HEK293T (cell line): ENCODE results near the gene KIRREL3.

Source experiments
- ARNT ChIP-seq: fragments of 450-650 bp; IDR thresholded peaks from 2 replicates; pipeline ENCODE4 v1.6.1; 2017; ENCODE audit warnings: mild to moderate bottlenecking
- CTBP1 ChIP-seq: fragments of 450-650 bp; IDR thresholded peaks from 2 replicates; pipeline ENCODE4 v1.6.1; 2016; ENCODE audit warnings: borderline replicate concordance
- FOXA1 ChIP-seq: fragments of 450-650 bp; IDR thresholded peaks from 2 replicates; pipeline ENCODE4 v1.6.1; 2016; ENCODE audit warnings: mild to moderate bottlenecking
- FOXK2 ChIP-seq: fragments of 450-650 bp; IDR thresholded peaks from 2 replicates; pipeline ENCODE4 v1.6.1; 2016; ENCODE audit warnings: mild to moderate bottlenecking
- FOXM1 ChIP-seq: fragments of 450-650 bp; IDR thresholded peaks from 2 replicates; pipeline ENCODE4 v1.6.1; 2017; ENCODE audit warnings: mild to moderate bottlenecking, borderline replicate concordance
- HDGF ChIP-seq: fragments of 450-650 bp; IDR thresholded peaks from 2 replicates; pipeline ENCODE4 v1.6.1; 2017; ENCODE audit warnings: antibody characterized with exemption, borderline replicate concordance
- LEF1 ChIP-seq: fragments of 450-650 bp; IDR thresholded peaks from 2 replicates; pipeline ENCODE4 v1.6.1; 2017; ENCODE audit warnings: mild to moderate bottlenecking, borderline replicate concordance
- NFRKB ChIP-seq: fragments of 450-650 bp; IDR thresholded peaks from 2 replicates; pipeline ENCODE4 v1.6.1; 2016; ENCODE audit warnings: mild to moderate bottlenecking, moderate library complexity
- SP1 ChIP-seq: fragments of 450-650 bp; IDR thresholded peaks from 2 replicates; pipeline ENCODE4 v1.6.1; 2017
- SUZ12 ChIP-seq: fragments of 450-650 bp; IDR thresholded peaks from 2 replicates; pipeline ENCODE4 v1.6.1; 2016; ENCODE audit warnings: mild to moderate bottlenecking
- TARDBP ChIP-seq: fragments of 450-650 bp; IDR thresholded peaks from 2 replicates; pipeline ENCODE4 v1.6.1; 2016
- ZNF384 ChIP-seq: fragments of 450-650 bp; IDR thresholded peaks from 2 replicates; pipeline ENCODE4 v1.6.1; 2016
- TF ChIP-seq, protein P1 (sequence below): fragments of 450-650 bp; IDR thresholded peaks from 2 replicates; pipeline ENCODE4 v1.6.1; 2016

GRCh38 chr11:126832387-126832786 lies 168.2 kb downstream of the KIRREL3 start:
- TF ChIP-seq HDGF = no peak
- no peak for TF ChIP-seq ARNT
- TF ChIP-seq FOXA1 = no peak
- TF ChIP-seq SUZ12 = no peak
- TF ChIP-seq, protein P1, sequence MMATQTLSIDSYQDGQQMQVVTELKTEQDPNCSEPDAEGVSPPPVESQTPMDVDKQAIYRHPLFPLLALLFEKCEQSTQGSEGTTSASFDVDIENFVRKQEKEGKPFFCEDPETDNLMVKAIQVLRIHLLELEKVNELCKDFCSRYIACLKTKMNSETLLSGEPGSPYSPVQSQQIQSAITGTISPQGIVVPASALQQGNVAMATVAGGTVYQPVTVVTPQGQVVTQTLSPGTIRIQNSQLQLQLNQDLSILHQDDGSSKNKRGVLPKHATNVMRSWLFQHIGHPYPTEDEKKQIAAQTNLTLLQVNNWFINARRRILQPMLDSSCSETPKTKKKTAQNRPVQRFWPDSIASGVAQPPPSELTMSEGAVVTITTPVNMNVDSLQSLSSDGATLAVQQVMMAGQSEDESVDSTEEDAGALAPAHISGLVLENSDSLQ = no peak
- no peak for TF ChIP-seq LEF1
- no peak for TF ChIP-seq CTBP1
- TF ChIP-seq TARDBP = no peak
- no peak for TF ChIP-seq ZNF384
- no peak for TF ChIP-seq SP1
- no peak for TF ChIP-seq FOXK2
- no peak for TF ChIP-seq NFRKB
- TF ChIP-seq FOXM1 = no peak
